GM21723 (cell line): ENCODE data around the gene ZCCHC7.
A peak's percentile ranks its signal among the peaks of the same experiment; 100 is the strongest.

Source experiments
- ATAC-seq: cut with Tn5 transposase; IDR thresholded peaks from one replicate; pipeline ENCODE4 v1.9.1; 2021; ENCODE audit warnings: mild to moderate bottlenecking, moderate library complexity; ENCODE audit not compliant: unreplicated experiment

Gene ZCCHC7

GRCh38 chr9:37243588-37244345 lies 123.4 kb downstream of the ZCCHC7 start:
- ATAC-seq: no peak

GRCh38 chr9:37246826-37247225 lies 126.5 kb downstream of the ZCCHC7 start:
- ATAC-seq: no peak

- ATAC-seq: no peak
Measured at GRCh38 chr9:37248651-37249163, 128.3 kb downstream of the ZCCHC7 start.

GRCh38 chr9:37251452-37251851 lies 131.1 kb downstream of the ZCCHC7 start:
- ATAC-seq: no peak

- no peak for ATAC-seq
Measured at GRCh38 chr9:37253377-37253937, 133.1 kb downstream of the ZCCHC7 start.

- no peak for ATAC-seq
Measured at GRCh38 chr9:37255187-37255586, 134.8 kb downstream of the ZCCHC7 start.

- no peak for ATAC-seq
Measured at GRCh38 chr9:37255944-37256862, 135.8 kb downstream of the ZCCHC7 start.

GRCh38 chr9:37259951-37260350 lies 139.6 kb downstream of the ZCCHC7 start:
- ATAC-seq: no peak

GRCh38 chr9:37262410-37262809 lies 142.0 kb downstream of the ZCCHC7 start:
- ATAC-seq: no peak

GRCh38 chr9:37264539-37264938 lies 144.2 kb downstream of the ZCCHC7 start:
- ATAC-seq: no peak

- no peak for ATAC-seq
Measured at GRCh38 chr9:37266630-37267029, 146.3 kb downstream of the ZCCHC7 start.

- no peak for ATAC-seq
Measured at GRCh38 chr9:37269221-37269620, 148.8 kb downstream of the ZCCHC7 start.

- no peak for ATAC-seq
Measured at GRCh38 chr9:37271679-37272078, 151.3 kb downstream of the ZCCHC7 start.

- ATAC-seq: no peak
Measured at GRCh38 chr9:37273595-37273994, 153.2 kb downstream of the ZCCHC7 start.

- ATAC-seq: no peak
Measured at GRCh38 chr9:37281541-37281940, 161.2 kb downstream of the ZCCHC7 start.

GRCh38 chr9:37283730-37284325 lies 163.5 kb downstream of the ZCCHC7 start:
- peak; percentile 42 for ATAC-seq

- no peak for ATAC-seq
Measured at GRCh38 chr9:37284636-37285035, 164.3 kb downstream of the ZCCHC7 start.

GRCh38 chr9:37286530-37287175 lies 166.3 kb downstream of the ZCCHC7 start:
- ATAC-seq: no peak

- no peak for ATAC-seq
Measured at GRCh38 chr9:37287317-37287716, 166.9 kb downstream of the ZCCHC7 start.

- no peak for ATAC-seq
Measured at GRCh38 chr9:37289631-37290030, 169.3 kb downstream of the ZCCHC7 start.
